K562 (cell line): ENCODE measurements around the gene TTLL10. TPM values are rescaled to one million over a fixed set of nuclear protein-coding genes. Genes with fewer than 3 reads are reported as not detected.

Source experiments
- CHD7 ChIP-seq: fragments of 200-600 bp; sonication (generic); IDR thresholded peaks from one replicate; pipeline ENCODE4 v1.6.1; 2012; ENCODE audit warnings: mild to moderate bottlenecking, low read depth, low read length, inconsistent platforms
- CXXC5 ChIP-seq: fragments of 250-450 bp; sonication (Bioruptor Pico); IDR thresholded peaks from 2 replicates; pipeline ENCODE4 v1.8.0; 2022; ENCODE audit warnings: inconsistent platforms, mild to moderate bottlenecking, moderate library complexity
- polyA plus RNA-seq, 8 experiments: library from polyadenylated mRNA; depleted of rRNA in 4 of 8; stranded (reverse) in 5 of 8; unstranded in 3 of 8; fragments of >200 nt; fragmentation: Nextera tagmentation in 2 of 8; fragmentation: Illumina TruSeq in 1 of 8; extraction: Ambion mirVana in 2 of 8; extraction: Trizol in 1 of 8; gene quantifications; 2 replicates each; pipeline versions ENCODE4 v1.2.1 to v1.2.3, GENCODE V29; 2011 to 2014; ENCODE audit warnings: inconsistent platforms in 1 of 8, missing spikeins in 1 of 8
- total RNA-seq, 7 experiments: library from RNA; depleted of rRNA in 6 of 7; stranded (reverse); fragments of >200 nt in 6 of 7; fragmentation: Illumina TruSeq in 2 of 7; extraction: Trizol in 2 of 7; gene quantifications; 2 replicates each; pipeline versions ENCODE4 v1.2.1 to v1.2.3, GENCODE V29; 2011 to 2021; ENCODE audit warnings: low replicate concordance in 1 of 7

TTLL10 gene
- total and polyA plus RNA-seq, 9 of the 15 experiments (the other 6 are each of a cell fraction or from before 2014, with no cell fraction given): not detected

GRCh38 chr1:1153874-1154273 lies 19.8 kb upstream of the TTLL10 start (continued):
- TF ChIP-seq CHD7 (no peak), CXXC5 (CRISPR knock-in tag) (no peak)
- TF ChIP-seq, all 486 proteins: peak for 0
